ENCODE results near the gene USF2. TPM values are rescaled to one million over a fixed set of nuclear protein-coding genes. Genes with fewer than 3 reads are reported as not detected.

USF2 gene
- total and polyA plus RNA-seq, 2 of the 4 experiments (the other 2 are of a cell fraction): 21.3 to 65.6 TPM

- Histone ChIP-seq H4K8ac (ENCODE audit: low read depth in 2 of 2, low read length in 2 of 2) (no peak overlapping the region), H4K5ac (ENCODE audit: low read depth, low read length) (no peak overlapping the region), H3K56ac (ENCODE audit: extremely low read depth, insufficient read depth, low read length) (no peak overlapping the region), H3K9me1 (ENCODE audit: insufficient read depth, low read length) (no peaks in the 10 kb centered on the region), H2AK9ac (replicated peaks; ENCODE audit: low read depth, low read length, poor library complexity) (no peak overlapping the region), H2AFZ (replicated peaks; ENCODE audit: low read length, poor library complexity) (no peak overlapping the region), H3K9me3 (ENCODE audit: control insufficient read depth, insufficient read depth, low read length) (no peaks in the 10 kb centered on the region), H2BK15ac (ENCODE audit: low read depth, low read length) (no peak overlapping the region), H2BK5ac (ENCODE audit: low read depth, low read length, poor library complexity, severe bottlenecking) (no peak overlapping the region), H3K4me3 (ENCODE audit: insufficient read depth, low read depth, low read length) (no peak overlapping the region), H3K4ac (ENCODE audit: low read depth, low read length) (no peak overlapping the region), H2AK5ac (ENCODE audit: low read depth, low read length) (no peak overlapping the region), H3K4me1 (ENCODE audit: control insufficient read depth, insufficient read depth, low read length) (no peaks in the 10 kb centered on the region), H3K27ac (ENCODE audit: insufficient read depth, low read length) (no peak overlapping the region), H3K14ac (replicated peaks; ENCODE audit: low read depth, low read length) (no peak overlapping the region), H3K18ac (ENCODE audit: low read depth, low read length) (no peak overlapping the region), H4K20me1 (ENCODE audit: insufficient read depth, low read length) (no peaks in the 10 kb centered on the region), H2BK120ac (ENCODE audit: low read depth, low read length) (no peak overlapping the region), H3K4me2 (ENCODE audit: low read depth, low read length) (no peak overlapping the region), H3K79me1 (ENCODE audit: low read depth in 1 of 2, low read length in 2 of 2) (peaks cover 9 to 28% of the 10 kb centered on the region in 2 experiments), H3K27me3 (ENCODE audit: control insufficient read depth, insufficient read depth, low read length) (no peaks in the 10 kb centered on the region), H2BK20ac (ENCODE audit: low read depth, low read length) (no peak overlapping the region), H3K36me3 (ENCODE audit: control insufficient read depth, insufficient read depth, low read length) (peaks cover 47% of the 10 kb centered on the region), H3K9ac (ENCODE audit: low read depth, low read length) (no peak overlapping the region), H4K91ac (ENCODE audit: insufficient read depth, low read depth, low read length) (no peak overlapping the region), H3K23ac (ENCODE audit: low read depth, low read length) (no peak overlapping the region)
- BruUV-seq (replicated peaks): no TSS peak
- ATAC-seq (ENCODE audit: low read depth) (no peak), DNase-seq (no peak)
- CTCF ChIA-PET: no interaction called here
- intact Hi-C loops (cut with micrococcal nuclease) (no loop called here), dilution Hi-C loops (cut with HindIII; ENCODE audit: low sequenced_read_pairs, unreplicated experiment) (no loop called here), in situ Hi-C loops (cut with MboI; ENCODE audit: low sequenced_read_pairs) (no loop called here)
- TF ChIP-seq MAFK (IDR thresholded peaks at IDR 0.05; ENCODE audit: low read depth, low read length) (no peak), FOS (IDR thresholded peaks at IDR 0.05; ENCODE audit: low read depth, low read length) (no peak), MAZ (IDR thresholded peaks at IDR 0.05; ENCODE audit: borderline replicate concordance, low read depth, low read length) (no peak), CHD1 (IDR thresholded peaks at IDR 0.05; ENCODE audit: low read depth, low read length) (no peak), RFX5 (IDR thresholded peaks at IDR 0.05; ENCODE audit: low read depth, low read length) (no peak), CTCF (conservative IDR thresholded peaks at IDR 0.05; ENCODE audit: low read depth, low read length) (no peak), MXI1 (IDR thresholded peaks at IDR 0.05; ENCODE audit: borderline replicate concordance, low read depth, low read length) (no peak), NFE2L2 (IDR thresholded peaks at IDR 0.05; ENCODE audit: low read depth, low read length) (no peak), USF2 (IDR thresholded peaks at IDR 0.05; ENCODE audit: low read depth, low read length) (no peak), RAD21 (IDR thresholded peaks at IDR 0.05; ENCODE audit: low read length) (no peak), RCOR1 (IDR thresholded peaks at IDR 0.05; ENCODE audit: insufficient replicate concordance, low read length) (no peak), SMC3 (IDR thresholded peaks at IDR 0.05; ENCODE audit: low read depth, low read length) (no peak), BHLHE40 (IDR thresholded peaks at IDR 0.05; ENCODE audit: low read depth, low read length) (no peak), CEBPB (IDR thresholded peaks at IDR 0.05; ENCODE audit: low read depth, low read length) (no peak), ELK1 (IDR thresholded peaks at IDR 0.05; ENCODE audit: borderline replicate concordance, low read depth, low read length) (no peak), POLR2A (IDR thresholded peaks at IDR 0.05; ENCODE audit: low read depth, low read length) (no peak)
- WGBS, 2 experiments (ENCODE audit: extremely low coverage in 2 of 2, insufficient read length in 1 of 2): 100% methylated on average over 2 of the region's 10 CpGs; no CpG with 5 or more reads in 1 of the 2 experiments
- POLR2A ChIA-PET (ENCODE audit: unreplicated experiment): no interaction called here
Measured at GRCh38 chr19:35272954-35273649, 4.3 kb downstream of the USF2 start.

Measured in IMR-90 (cell line).